ENCODE results near the gene GRK6.

GRK6 gene

DNA sequence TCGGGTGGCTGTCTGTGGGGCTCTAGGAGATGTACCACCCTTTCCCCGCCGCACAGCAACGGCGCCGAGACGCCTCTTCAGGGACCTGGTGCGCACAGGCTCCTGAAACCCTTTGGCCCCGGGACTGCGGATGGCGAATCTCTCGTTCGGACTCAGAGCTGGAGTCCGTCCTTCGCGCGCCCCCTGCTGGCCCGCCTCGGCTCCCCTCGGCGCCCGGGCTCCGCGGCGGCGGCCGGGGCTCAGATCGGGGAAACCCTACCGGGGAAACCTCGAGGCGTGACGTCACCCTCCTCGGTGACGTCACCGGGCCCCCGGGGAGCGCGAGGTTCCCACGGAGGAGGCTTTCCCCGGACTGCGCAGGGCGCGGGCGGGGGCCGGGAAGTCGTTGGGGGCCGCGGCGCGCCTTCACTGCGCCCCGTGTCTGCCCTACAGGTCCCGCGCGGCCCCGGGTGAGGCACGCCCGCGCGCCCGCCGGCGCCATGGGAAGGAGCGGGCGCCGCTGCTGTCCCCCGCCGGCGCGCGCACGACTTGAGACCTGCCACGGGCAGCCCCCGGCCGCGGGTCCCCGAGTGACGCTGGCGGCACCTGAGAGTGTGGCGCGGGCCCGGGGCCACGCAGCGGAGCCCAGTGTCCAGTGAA is 28.0 kb downstream of the GRK6 start:
- DNase-seq (ENCODE audit: low read depth) = peak; percentile 92

DNA sequence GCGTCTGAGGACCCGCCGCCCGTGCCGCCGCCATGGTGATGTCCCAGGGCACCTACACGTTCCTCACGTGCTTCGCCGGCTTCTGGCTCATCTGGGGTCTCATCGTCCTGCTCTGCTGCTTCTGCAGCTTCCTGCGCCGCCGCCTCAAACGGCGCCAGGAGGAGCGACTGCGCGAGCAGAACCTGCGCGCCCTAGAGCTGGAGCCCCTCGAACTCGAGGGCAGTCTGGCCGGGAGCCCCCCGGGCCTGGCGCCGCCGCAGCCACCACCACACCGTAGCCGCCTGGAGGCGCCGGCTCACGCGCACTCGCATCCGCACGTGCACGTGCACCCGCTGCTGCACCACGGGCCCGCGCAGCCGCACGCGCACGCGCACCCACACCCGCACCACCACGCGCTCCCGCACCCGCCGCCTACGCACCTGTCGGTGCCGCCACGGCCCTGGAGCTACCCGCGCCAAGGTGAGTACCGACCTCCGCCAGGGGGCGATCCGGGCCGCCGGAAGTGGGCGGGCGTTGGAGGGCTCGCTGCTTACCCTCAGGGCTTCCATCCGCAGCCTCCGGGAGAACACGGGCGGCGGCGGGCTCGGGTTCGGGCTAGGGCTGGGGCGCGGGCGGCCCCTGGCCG is 28.7 kb downstream of the GRK6 start:
- peak; percentile 85 for DNase-seq (ENCODE audit: low read depth)

DNA sequence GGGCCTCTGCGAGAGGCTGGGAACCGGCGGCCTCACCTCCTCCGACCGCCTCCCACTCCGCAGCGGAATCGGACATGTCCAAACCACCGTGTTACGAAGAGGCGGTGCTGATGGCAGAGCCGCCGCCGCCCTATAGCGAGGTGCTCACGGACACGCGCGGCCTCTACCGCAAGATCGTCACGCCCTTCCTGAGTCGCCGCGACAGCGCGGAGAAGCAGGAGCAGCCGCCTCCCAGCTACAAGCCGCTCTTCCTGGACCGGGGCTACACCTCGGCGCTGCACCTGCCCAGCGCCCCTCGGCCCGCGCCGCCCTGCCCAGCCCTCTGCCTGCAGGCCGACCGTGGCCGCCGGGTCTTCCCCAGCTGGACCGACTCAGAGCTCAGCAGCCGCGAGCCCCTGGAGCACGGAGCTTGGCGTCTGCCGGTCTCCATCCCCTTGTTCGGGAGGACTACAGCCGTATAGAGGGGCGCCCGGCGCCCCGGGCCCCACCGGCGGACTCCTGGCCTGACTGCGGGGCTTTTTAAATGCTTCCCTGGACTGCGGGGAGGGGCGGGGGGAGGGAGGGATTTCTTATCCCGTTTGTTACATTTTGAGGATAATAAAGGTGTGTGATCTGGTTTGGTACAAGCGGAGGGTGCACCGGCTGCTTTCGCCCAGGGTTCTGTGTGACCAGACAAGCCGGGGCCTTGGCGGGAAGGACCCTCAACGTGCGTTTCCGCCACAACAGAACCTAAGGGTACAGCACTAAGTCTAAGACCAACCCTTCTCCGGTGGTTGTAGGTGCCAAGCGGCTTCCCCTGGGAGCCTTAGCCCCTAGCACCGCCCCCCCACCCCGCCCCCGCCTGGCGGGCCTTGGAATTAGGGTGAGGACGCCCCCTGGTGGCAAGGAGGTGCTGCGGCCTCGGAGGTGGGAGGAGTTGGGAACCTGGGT is 29.4 kb downstream of the GRK6 start:
- DNase-seq (ENCODE audit: low read depth) = peak; percentile 89

DNA sequence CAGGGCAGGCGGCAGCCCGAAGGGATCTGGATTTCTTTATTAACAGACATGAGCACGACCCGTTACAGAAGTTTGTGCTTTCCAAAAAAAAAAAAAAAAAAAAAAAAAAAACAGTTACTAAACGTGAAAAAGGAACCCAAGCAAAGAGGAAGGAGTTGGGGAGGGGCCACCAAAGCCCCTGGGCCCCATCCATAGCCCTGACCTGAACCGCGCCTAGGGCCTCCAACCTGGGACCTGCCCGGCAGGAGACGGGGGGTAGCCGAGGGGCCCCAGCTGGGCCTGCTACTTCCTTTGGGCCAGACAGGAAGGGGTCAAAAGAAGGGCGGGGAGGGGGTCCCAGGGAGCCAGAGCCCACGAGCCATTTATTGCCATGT is 30.1 kb downstream of the GRK6 start:
- DNase-seq (ENCODE audit: low read depth) = no peak

DNA sequence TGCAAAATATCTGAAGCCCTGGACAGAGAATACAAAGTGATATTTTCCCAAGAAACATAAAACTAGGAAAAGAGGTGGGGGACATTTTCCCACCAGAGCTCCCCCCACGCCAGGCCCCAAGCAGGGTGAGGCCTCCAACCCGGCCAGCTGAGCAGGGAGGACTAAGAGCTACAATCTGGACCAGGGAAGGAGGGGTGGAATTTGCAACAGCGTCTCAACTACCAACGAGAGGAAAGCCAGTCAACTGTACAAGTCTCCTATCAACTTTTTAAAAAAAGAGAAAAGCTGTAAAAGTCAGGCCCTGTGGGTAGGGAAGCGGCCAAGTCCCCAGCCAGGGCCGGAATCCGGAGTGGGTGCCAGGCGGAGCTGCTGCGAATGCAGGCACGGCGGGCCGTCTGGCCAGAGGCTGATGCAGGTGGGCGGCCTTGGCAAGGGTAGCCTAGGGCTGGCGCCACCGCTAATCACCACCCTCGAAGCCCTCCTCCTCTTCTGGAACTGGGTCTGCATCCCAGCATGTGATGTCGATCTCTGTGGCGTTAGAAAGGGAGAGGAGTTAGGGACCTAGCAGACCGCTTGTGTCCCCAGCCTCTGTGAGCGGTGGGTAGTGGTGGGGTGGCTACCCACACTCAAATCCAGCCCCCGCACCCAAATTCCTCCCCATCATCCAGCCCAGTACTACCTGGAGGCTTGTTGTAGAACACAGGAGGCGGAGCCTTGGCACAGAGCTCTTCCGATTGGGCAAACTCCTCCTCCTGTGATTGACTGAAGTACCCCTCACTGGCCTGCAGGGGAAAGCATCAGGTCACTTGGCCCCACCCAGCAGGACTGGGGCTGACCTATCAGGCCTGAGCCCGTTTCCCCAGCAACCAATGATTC is 30.7 kb downstream of the GRK6 start:
- no peak for DNase-seq (ENCODE audit: low read depth)

DNA sequence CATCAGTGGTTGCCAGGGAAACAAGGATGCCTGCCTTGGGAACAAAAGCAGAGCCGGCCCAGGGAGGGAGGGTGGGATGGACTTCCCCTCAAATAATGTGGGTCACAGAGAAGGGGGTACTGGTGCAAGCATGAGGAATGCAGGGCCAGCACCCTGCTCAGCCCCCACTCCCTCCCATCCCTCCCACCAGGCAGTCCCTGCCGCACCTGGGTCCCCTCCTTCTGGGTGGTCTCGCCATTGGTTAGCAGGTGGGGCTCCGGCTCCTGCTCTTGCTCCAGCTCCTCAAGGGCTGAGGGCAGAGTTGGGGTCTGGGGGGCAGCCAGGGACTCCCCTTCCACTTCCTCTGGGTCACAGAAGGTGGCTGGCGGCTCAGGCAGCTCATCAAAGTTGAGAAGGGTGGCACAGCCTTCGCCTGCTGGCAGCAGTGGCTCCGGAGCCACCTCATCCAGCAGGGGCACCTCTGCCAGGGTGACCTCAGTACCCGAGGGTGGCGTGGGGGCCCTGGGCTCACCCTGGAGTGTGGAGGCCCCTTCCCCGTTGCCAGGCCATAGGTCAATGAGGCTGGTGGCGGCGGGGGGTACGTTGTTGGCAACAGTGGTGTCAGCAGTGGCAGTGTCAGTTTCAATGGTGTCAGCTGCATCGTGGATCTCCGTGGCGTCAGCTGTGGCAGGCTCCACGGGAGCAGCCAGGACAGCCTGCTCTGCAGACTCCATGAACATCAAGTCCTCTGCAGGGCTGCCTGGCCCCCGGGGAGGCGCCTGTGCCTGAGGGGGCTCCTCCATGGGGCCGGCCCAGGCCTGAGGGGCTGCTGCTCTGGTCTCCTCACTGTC is 31.6 kb downstream of the GRK6 start:
- no peak for DNase-seq (ENCODE audit: low read depth)

DNA sequence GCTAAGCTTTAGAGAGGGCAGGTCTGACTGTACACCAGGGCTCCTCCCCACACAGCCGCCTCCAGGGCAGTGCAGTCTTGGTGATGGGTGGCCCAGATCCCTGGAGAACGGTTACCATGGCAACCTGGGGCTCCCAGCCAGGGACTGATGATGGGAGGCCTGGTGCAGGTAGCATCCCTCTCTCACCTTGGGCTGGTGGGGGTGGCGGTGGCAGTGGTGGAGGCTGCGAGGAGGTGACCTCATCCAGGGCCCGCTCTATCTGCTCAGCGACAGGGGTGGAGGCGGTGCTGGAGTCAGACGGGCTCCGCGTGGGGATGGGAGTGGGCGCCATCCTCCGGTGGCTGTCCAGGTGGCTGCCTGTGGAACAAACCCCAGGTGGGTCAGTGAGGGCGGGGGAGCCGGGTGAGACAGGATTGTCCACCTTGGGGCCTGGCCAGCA is 32.5 kb downstream of the GRK6 start:
- DNase-seq (ENCODE audit: low read depth) = no peak

DNA sequence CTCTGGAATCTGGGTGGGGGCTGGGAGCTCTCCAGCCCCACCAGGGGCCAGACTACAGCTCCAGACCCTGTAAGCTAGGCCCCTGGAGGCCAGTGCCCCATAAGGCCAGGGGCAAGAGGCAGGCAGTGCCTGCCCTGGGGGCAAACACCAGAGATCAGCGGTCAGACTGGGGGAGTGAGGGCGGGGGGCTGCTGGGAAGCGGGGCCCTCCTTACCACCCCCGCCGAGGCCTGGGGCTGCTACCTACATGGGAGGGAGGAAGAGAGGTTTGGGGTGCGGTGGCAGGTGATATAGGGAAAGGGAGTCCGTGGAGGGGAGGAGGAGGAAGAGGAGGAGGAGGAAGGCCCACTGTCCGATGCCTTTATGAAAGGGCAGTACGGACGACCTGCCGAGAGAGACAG is 32.9 kb downstream of the GRK6 start:
- no peak for DNase-seq (ENCODE audit: low read depth)

DNA sequence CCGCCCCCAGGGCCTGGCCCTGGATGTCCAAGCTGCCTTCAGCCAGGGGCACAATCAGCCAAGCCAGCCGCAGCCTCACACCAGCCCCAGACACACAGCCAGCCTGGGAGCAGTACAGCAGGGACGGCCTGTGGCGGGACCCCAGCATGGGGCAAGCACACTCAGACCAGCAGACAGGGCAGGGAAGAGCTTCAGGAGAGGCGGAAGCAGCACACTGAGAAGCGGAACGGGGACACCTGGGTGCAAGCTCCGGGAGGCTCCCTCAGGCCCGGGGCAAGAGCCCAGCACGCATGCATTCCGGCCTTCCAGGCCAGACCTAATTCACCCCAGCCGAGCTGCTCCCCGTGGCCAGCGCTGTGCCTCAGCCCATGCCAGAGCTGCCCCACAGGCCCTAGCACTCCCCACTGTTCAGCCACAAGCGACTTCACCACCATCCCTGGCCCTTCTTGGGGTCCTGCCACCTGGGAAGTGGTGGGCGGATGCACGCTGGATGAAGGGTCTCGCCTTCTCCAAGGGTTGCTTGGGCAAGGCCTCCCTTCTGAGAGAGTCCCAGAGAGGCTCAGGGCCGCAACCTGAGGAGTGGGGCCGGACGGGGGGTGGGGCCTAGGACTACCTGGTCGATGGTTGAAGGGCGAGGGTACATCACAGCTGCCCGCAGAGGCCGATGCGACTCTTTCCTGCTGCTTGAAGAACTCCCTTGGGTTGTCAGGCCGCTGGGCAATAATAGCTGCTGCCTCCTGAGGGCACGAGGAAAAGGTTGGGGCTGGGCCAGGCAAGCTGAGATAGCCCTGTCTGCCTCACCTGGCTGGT is 33.5 kb downstream of the GRK6 start:
- no peak for DNase-seq (ENCODE audit: low read depth)

DNA sequence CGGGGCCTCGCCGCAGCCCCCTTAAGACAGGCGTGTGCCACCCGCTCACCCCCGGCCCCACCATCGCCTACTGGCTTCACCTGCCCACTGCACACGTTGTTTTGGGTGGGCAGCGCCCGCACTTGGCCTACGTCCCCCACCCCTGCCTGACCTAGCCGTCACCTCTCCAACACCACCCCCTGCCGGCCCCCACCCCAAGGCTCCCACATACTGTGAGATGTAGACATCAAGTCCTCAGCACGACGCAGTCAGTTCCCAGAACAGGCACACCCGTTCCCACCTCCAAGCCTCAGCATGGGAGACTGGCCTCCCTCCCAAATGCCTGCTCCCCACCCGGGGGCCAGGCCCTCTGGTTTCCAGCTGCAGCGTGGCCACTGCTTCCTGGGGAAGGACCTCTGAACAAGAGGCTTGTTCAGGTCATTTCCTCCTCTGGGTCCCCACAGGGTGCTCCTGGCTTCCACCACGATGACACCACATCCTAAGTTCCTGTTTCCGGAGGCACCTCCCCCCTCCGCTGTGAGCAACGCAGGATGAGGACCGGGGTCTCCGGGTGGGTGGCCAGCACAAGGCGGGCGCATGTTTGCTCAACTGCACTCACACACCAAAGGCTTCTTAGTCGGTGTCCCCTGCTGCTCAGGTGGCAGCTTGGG is 35.7 kb downstream of the GRK6 start:
- DNase-seq (ENCODE audit: low read depth) = no peak

DNA sequence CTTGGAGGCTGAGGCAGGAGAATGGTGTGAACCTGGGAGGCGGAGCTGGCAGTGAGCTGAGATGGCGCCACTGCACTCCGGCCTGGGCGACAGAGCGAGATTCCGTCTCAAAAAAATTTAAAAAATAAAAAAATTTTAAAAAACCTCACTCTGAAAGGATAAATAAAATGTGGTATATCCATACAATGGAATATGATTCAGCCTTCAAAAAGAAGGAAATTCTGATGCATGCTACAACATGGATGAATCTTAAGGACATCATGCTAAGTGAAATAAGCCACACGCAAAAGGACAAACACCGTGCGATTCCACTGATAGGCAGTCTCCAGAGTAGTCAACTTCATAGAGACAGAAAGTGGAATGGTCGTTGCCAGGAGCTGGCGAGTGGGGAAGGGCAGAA is 38.6 kb downstream of the GRK6 start:
- DNase-seq (ENCODE audit: low read depth) = no peak

DNA sequence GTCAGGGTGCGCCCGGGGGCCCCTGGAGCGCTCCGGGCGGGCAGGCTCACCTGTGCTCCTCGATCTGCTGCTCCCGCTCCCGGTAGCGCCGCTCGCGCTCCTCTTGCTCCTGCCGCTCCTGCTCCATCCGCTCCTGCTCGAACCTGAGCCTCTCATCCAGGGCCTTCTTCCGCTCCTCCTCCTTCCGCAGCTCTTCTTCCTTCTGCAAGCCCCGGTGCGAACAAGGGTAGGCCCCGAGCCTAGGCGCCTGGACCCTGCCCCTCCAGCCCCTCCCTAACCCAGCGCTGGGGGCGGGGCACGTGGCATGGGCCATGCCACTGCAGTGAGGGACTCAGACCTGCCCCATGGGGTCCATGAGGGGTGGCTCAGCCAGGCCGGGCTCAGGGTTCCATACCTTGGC is 40.4 kb downstream of the GRK6 start:
- DNase-seq (ENCODE audit: low read depth) = no peak

DNA sequence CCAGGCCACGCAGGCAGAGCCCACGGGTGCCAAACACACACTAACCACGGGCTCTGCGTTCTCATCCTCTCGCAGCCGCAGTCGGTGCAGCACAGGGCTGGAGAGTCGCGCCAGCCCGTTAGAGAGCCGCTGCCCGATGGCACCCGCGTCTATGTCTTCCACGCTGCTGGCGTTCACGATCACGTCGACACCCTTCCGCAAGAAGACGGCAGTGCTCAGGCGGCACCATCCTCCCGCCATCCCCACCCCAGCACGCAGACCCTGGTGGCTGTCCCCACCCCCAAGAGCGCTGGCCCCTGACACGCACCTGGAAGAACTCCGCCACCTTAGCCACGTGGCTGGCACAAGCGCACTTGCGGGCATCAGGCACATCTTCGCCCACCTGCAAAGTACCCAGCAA is 41.0 kb downstream of the GRK6 start:
- no peak for DNase-seq (ENCODE audit: low read depth)

DNA sequence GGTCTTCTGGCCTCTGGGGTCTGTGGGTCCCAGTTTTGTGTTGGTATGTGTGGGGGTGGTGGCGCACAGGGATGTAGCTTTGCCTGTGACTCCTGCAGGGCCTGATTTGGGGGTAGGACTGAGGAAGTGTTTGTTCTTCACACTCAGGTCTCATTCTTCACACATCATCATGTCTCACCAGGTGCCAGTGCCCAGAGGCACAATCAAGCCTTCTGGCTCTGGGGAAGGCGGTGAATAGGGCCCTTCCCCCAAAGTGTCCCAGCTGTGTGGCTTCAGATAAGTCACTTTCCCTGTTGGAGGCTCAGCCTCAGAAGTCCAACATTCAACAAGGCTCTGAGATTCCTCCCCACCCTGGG is 41.8 kb downstream of the GRK6 start:
- no peak for DNase-seq (ENCODE audit: low read depth)

DNA sequence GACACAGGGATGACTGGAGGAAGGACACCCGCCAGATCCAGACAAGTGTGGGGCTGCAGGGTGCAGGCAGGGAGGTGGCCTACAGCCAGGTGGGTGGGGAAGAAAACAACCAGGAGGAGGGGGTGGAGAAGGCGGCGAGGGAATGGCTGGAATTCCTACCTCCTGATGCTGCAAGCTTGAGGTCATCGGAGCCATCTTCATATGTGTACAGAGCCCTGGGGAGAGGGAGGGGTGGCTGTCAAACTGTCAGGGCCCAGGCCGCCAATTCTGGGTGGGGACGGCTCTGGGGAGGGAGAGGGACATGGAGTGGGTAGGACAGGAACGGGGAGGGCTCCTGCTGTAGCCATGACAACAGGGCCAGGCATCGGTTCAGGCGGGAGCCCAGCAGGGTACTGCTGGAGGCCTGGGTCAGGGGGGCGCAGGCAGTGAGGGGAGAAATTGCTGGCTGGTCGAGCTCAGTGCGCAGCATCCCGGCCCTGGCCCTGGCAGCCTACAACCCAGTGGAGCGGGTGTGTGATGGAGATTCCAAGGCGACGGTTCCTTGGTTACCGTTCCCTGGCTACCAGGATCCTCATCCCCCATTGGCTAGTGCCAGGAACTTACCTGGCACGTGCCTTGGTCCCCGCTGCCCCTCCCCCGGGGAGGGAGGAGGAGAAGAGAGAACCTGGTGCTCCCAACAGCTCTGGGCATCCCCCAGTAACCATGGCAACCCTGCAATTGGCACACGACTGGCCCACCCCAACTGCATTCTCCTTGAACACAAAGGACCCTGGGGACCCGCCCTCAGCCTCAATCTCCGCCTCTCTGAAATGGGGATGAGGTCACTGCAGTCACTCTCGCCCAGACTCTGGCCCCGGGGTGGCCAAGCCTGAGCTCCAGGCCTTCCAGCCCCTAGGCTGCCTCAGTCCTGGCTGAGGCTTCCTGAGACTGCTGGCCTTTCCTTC is 42.5 kb downstream of the GRK6 start:
- DNase-seq (ENCODE audit: low read depth) = no peak

DNA sequence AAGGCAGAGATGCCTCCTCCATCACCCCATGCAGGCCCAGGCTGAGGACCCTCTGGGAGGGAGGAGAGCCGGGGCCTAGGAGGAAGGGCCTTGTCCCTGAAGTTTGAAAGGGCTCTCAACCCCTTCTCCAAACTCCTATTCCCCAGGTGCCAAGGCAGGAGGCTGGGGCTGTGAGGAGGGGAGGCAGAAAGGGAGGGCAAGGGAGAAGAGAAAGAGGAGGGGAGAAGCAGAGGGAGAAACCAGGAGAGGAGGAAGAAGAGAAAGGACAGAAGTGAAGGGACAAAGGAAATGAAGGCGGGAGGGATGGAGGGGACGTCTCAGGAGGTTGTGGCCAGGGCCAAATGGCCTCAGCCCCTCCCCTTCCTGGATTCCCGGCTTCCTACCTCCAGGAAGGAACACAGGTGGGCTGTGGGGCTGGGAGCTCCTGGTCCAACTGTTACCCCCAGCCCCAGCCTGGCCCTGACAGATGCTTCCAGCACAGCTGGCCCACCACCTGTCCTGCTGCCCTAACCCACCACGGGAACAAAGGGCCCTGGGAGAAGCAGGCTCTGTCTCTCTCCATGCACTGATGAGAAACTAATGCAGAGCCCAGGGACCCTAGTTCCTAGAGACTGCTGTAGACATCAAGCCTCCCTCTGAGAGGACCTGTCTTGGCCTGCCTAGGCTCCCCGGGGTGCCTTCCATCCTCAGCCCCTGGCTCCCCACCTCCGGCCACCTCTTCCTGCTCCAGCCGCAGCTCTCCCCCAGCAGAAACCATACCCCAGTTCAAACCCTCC is 43.5 kb downstream of the GRK6 start:
- DNase-seq (ENCODE audit: low read depth) = no peak

DNA sequence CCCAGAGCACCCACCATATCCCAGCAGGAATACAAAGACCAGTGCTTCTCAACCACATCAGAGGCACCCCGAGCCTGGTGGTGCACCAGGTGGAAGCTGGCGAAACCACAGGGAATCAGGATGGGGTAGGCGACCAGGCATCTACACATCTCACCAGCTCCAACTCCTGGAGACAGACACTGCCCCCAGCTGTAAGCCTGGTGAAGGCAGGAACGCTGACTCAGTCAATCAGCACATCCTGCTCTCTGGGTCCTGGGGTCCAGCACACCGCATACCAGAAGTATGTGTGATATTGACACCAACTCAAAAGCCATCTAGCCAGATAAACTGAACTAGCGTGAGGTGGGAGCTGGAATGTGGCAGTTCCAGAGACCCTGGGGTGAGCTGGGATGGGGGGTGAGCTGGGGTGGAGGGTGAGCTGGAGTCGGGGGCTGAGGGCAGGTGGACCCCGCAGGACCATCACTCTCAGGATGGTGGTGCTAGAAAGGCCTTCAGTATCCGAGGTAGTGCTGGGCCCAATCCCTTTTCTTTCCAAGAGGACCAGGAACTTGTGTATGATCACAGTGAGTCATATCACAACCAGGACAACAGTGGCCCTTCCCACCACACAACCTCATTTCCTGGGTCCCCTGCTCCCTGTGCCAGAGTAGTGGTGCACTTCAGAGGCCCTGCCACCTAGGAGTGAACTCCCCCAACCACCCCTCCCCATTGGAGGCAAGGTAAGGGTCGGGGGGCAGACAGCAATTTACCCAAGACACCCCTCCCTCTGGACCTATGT is 44.5 kb downstream of the GRK6 start:
- no peak for DNase-seq (ENCODE audit: low read depth)
